Epithelial cell of prostate (primary cell): ENCODE measurements around the gene PEX7.
"Not testable (repeated sequence)": the region's sequence is repeated elsewhere in the genome, so short reads cannot be mapped to it uniquely, and the experiment has no call there.

Experiments used
- DNase-seq: peaks from one replicate; pipeline ENCODE4 v3.0.0-alpha.2; 2011; ENCODE audit warnings: low read depth, low spot score
- H3K27ac ChIP-seq: fragments of 450-650 bp; 2 replicates; pipeline ENCODE4 v1.5.1; 2017; ENCODE audit warnings: mild to moderate bottlenecking

PEX7 gene

GRCh38 chr6:136790411-136791295, 31.7 kb upstream of the PEX7 start:
- no peak for DNase-seq
- peak overlapping the region; percentile 82 for H3K27ac ChIP-seq

DNA sequence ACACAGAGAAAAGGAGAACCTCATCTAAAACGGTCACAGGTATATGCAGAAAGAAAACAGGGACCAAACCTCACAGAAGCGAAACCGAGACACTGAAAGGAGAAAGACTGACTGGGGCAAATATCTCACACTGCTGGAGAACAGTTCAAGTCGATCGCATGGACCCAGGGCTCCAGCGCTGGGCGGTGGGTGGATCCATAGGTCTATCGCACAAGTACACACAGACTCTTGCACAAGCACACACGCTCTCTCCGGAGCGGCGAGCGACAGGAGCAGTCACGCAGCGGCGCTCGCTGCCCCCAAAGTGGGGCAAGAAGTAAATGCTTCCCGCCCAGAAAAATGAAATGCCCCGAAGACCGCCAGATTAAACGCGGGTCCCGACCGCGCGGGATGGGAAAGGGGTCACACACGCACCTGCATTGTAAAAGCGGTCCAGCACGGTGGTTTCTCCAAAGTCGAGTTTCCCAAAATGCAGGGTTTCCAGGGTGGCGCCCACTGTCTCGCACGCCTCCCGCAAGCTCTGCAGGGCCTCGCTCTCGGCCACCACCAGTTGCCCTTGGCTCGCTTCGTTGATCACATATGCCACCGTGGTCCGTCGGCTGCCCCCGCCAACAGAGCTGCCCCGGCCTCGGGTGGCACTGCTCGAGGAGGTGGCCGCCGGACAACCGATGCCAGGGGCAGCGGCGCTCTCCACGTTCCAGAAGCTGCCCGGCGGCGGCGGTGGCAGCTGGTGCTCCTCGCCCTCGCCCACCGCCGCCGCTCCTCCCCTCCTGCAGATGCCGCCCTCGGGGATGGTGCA, 30.9 kb upstream of the PEX7 start:
- H3K27ac ChIP-seq, result peak overlapping the region; percentile 82
- no peak for DNase-seq

DNA sequence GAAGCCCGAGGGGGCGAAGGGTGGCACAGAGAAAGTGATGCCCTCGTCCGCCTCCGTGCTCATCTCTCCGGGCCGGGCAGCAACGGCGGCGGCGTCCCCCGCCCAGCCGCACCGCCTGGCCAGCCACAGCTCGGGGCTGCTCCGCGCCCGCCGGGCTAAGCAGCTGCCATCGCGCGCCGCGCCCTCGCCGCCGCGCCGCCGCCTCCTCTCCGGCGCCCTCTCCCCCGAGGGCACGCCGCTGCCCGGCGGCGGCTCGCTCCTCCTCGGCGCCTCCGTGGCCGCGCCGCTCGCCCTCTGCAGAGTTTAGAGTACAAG, 30.3 kb upstream of the PEX7 start:
- no peak for DNase-seq
- peak overlapping the region; percentile 82 for H3K27ac ChIP-seq

DNA sequence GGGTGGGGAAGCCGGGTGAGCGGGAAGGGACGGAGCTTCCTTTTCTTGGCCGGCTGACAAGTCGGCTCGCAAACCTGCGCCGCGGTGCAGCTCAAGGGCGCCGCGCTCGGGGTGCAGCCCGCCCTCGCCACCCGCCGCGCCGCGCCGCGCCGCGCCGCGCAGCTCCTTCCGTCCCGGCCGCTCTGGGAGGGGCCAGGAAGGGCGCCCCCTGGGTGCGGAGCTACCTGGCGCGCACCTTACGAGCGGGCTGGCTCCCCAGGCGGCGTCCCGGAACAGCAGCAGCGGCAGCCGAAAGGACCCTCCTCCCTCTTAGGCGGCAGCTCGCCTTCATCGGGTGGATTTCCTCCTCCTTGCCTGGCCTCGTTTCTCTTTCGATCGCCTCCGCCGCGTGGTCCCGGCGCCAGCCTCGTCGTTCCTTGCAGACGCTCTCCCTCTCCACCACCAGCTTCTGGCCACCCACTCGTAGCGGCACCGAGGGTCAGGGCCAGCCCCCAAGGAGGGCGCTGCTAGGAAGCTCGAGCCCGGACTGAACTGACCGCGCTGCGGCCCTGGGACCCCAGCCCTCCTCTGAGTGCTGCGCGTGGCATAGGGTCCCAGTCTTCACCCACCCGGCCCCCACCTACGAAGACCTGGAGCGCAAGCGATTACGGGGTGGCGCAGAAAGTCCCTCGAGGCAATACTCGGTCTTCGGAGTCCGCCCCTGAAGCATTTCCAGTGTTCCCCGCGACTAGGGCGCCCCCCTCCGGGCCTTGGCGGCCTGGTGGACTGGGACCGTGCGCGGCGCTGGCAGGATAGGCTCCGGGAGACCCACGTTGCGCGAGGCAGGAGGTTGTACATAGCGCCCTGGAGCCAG, 29.8 kb upstream of the PEX7 start, which contains the start of gene MAP3K5:
Gene MAP3K5, minus strand, starts transcription at position 68 of the 853 bp plus-strand sequence. CDS start 320 bp downstream, outside the sequence.
- H3K27ac ChIP-seq, result peak within 1 kb of the TSS; percentile 82
- peak; percentile 59 for DNase-seq

- DNase-seq, result no peak
- no peak overlapping the region for H3K27ac ChIP-seq
Measured at GRCh38 chr6:136793363-136793762, 29.0 kb upstream of the PEX7 start.

- H3K27ac ChIP-seq, result no peak overlapping the region
- no peak for DNase-seq
Measured at GRCh38 chr6:136795386-136795785, 27.0 kb upstream of the PEX7 start.

DNA sequence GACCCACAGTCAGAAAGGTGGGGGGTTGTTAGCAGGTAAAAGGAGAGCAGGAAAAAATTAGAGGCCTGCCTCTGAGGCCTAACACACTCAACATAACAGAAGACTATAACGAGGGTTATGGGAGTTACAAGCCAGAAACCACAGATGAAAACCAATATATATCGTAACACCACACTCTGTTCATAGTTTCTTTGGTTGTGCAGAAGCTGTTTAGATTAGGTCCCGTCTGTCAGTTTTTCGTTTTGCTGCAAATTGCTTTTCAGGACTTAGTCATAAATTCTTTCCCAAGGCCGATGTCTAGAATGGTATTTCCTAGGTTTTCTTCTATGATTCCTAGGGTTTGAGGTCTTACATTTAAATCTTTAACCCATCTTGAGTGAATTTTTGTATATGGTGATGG, 26.4 kb upstream of the PEX7 start:
- no peak overlapping the region for H3K27ac ChIP-seq
- DNase-seq, result no peak

GRCh38 chr6:136798044-136798443, 24.3 kb upstream of the PEX7 start:
- no peak for DNase-seq
- no peak overlapping the region for H3K27ac ChIP-seq

- H3K27ac ChIP-seq, result no peak overlapping the region
- no peak for DNase-seq
Measured at GRCh38 chr6:136801581-136801980, 20.8 kb upstream of the PEX7 start.

- no peak for DNase-seq
- no peak overlapping the region for H3K27ac ChIP-seq
Measured at GRCh38 chr6:136803608-136804007, 18.8 kb upstream of the PEX7 start.

- DNase-seq, result no peak
- no peak overlapping the region for H3K27ac ChIP-seq
Measured at GRCh38 chr6:136809091-136809860, 13.1 kb upstream of the PEX7 start.

DNA sequence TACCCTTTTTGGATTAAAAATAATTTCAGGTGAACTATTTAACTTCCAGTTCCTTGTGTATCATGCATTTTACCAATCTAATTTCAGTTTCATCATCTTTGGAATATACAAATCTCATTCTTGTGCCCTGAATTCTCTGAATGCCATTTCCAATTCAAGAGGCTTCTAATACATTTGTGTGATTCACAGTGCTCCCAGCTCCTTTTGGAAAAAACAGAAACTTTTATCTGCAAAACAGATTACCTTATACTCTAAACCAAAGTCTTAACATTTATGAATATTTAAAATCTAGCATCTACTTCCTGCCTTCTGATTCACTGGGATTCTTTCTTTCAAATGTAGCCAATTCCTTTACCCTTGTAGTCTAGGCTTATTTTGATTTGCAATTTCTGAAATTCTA, 11.1 kb upstream of the PEX7 start:
- H3K27ac ChIP-seq, result no peak overlapping the region
- DNase-seq, result no peak

DNA sequence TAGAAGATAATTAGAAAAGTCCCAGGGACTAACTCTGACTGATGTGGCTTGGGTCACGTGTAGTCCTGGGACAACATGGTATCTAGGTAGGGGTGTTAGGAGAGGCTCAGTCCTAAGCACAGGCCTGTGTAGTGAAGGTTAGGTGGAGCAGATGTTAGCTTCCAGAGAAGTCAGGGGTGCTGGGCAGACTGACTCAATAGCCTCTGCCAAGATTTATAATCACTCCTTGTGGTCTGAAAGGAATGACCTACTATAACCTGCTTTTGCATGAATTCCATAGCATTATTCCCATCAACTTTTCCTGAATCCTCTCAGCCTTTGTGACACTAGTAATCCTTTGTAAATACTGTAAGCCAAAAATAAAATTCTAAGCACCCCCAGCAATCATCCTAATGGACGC, 10.2 kb upstream of the PEX7 start:
- no peak for DNase-seq
- no peak overlapping the region for H3K27ac ChIP-seq

GRCh38 chr6:136815608-136816007, 6.8 kb upstream of the PEX7 start:
- not testable (repeated sequence) for DNase-seq, H3K27ac ChIP-seq

GRCh38 chr6:136816656-136817055, 5.7 kb upstream of the PEX7 start:
- no peak for DNase-seq
- H3K27ac ChIP-seq, result no peak overlapping the region

DNA sequence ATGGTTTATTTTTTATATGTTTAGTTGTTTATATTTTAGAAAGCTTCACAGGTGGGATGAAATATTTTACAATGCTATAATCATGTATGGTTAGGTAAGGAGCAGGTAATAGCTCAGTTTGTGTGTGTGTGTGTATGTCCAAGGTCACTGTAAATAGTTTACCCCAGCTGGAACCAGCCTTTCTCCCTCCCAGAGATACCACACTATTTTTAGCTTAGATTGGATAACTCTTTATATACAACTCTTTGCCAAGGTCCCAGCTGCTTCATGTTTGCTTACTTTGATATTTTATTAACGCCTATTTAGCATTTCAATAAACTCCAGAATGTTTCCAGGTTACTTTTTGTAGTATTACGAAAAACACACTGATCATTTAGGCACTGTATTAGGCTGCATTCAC, 1.8 kb upstream of the PEX7 start:
- H3K27ac ChIP-seq, result no peak overlapping the region
- no peak for DNase-seq

- DNase-seq, result no peak
- peak overlapping the region; percentile 72 for H3K27ac ChIP-seq
Measured at GRCh38 chr6:136822046-136822375, 381 bp upstream of the PEX7 start.

- H3K27ac ChIP-seq, result peak overlapping the region; percentile 72
- DNase-seq, result no peak
Measured at GRCh38 chr6:136823128-136823660, 802 bp downstream of the PEX7 start.

- H3K27ac ChIP-seq, result no peak overlapping the region
- no peak for DNase-seq
Measured at GRCh38 chr6:136826216-136826615, 3.8 kb downstream of the PEX7 start.
